ENCODE results near the gene MACC1.

DNA sequence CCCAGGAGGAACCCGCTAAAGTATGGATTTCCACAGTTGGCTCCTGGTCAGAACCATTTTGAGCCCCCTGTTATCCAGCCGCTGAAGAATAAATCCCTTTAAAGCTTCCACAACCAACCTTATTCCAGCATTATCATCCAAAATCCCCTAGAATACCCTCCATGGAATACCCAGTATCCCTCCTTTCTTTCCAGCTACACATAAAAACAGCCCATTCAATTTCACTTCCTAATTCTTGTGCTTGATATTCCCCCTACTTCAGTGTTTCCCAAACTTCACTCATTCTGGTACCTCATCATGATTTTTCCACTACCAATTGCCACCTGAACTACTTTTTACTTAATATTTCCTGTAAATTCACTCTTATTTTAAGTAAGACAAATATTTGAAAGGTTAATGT lies 3.1 kb downstream of the MACC1 start:
- TF ChIP-seq, protein P1, sequence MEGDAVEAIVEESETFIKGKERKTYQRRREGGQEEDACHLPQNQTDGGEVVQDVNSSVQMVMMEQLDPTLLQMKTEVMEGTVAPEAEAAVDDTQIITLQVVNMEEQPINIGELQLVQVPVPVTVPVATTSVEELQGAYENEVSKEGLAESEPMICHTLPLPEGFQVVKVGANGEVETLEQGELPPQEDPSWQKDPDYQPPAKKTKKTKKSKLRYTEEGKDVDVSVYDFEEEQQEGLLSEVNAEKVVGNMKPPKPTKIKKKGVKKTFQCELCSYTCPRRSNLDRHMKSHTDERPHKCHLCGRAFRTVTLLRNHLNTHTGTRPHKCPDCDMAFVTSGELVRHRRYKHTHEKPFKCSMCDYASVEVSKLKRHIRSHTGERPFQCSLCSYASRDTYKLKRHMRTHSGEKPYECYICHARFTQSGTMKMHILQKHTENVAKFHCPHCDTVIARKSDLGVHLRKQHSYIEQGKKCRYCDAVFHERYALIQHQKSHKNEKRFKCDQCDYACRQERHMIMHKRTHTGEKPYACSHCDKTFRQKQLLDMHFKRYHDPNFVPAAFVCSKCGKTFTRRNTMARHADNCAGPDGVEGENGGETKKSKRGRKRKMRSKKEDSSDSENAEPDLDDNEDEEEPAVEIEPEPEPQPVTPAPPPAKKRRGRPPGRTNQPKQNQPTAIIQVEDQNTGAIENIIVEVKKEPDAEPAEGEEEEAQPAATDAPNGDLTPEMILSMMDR (IDR thresholded peaks at IDR 0.05) = no peak
- TF ChIP-seq POLR2A (IDR thresholded peaks at IDR 0.05) (no peak), POLR2AphosphoS5 (IDR thresholded peaks at IDR 0.05; ENCODE audit: insufficient read depth in 1 of 2, low read depth in 1 of 2) (no peak)

Data from vagina (tissue), 2 donors.